ENCODE measurements around the gene FILIP1L. TPM values are rescaled to one million over a fixed set of nuclear protein-coding genes. Genes with fewer than 3 reads are reported as not detected.

FILIP1L gene
- total and polyA plus RNA-seq, 2 of the 13 experiments (the other 11 are each of a cell fraction or from before 2014, with no cell fraction given): 8.1 to 187 TPM

GRCh38 chr3:99895703-99896441, 218.4 kb downstream of the FILIP1L start (continued):
- no peak for TF ChIP-seq ZNF687 (CRISPR knock-in tag; IDR thresholded peaks at IDR 0.05)
- TF ChIP-seq TRIM22 (IDR thresholded peaks at IDR 0.05): no peak
- TF ChIP-seq ZNF33A (CRISPR knock-in tag; IDR thresholded peaks at IDR 0.05; ENCODE audit: borderline replicate concordance): no peak
- no peak for TF ChIP-seq ZMYM3 (CRISPR knock-in tag; IDR thresholded peaks at IDR 0.05)
- TF ChIP-seq ZSCAN25 (CRISPR knock-in tag; IDR thresholded peaks at IDR 0.05): no peak
- no peak for TF ChIP-seq HOXA3 (CRISPR knock-in tag; IDR thresholded peaks at IDR 0.05)
- no peak for TF ChIP-seq ZNF749 (CRISPR knock-in tag; IDR thresholded peaks at IDR 0.05; ENCODE audit: borderline replicate concordance)
- TF ChIP-seq BRD4 (CRISPR knock-in tag; IDR thresholded peaks at IDR 0.05): no peak
- TF ChIP-seq ZNF572 (CRISPR knock-in tag; IDR thresholded peaks at IDR 0.05): no peak
- no peak for TF ChIP-seq PBX2 (CRISPR knock-in tag; IDR thresholded peaks at IDR 0.05)
- TF ChIP-seq ZNF333 (CRISPR knock-in tag; IDR thresholded peaks at IDR 0.05; ENCODE audit: borderline replicate concordance): no peak
- TF ChIP-seq HMG20B (CRISPR knock-in tag; conservative IDR thresholded peaks at IDR 0.05): peak; percentile 89
- TF ChIP-seq ZNF275 (CRISPR knock-in tag; IDR thresholded peaks at IDR 0.05; ENCODE audit: borderline replicate concordance): no peak
- TF ChIP-seq AGO1 (IDR thresholded peaks at IDR 0.05; ENCODE audit: low read depth, low read length, poor library complexity, severe bottlenecking): no peak
- no peak for TF ChIP-seq ZNF224 (CRISPR knock-in tag; IDR thresholded peaks at IDR 0.05)
- no peak for TF ChIP-seq MAFF (IDR thresholded peaks at IDR 0.05; ENCODE audit: low read depth, low read length)
- TF ChIP-seq ZNF784 (CRISPR knock-in tag; IDR thresholded peaks at IDR 0.05; ENCODE audit: borderline replicate concordance): no peak
- TF ChIP-seq ARNTL (CRISPR knock-in tag; IDR thresholded peaks at IDR 0.05): no peak
- no peak for TF ChIP-seq IKZF4 (CRISPR knock-in tag; IDR thresholded peaks at IDR 0.05; ENCODE audit: borderline replicate concordance, low read depth, not compliant biosample characterization)
- no peak for TF ChIP-seq SAFB2 (CRISPR knock-in tag; IDR thresholded peaks at IDR 0.05; ENCODE audit: borderline replicate concordance, low read depth)

Measured in HepG2 (cell line).